AG10803 (cell line): ENCODE results near the gene SLC17A2.

Experiments
- DNase-seq: peaks from one replicate; pipeline ENCODE4 v3.0.0; 2010; ENCODE audit warnings: low read depth
- H3K4me3 ChIP-seq: 2 replicates; pipeline ENCODE4 v1.5.1; 2011; ENCODE audit warnings: mild to moderate bottlenecking, low read length, control low read depth
- TF ChIP-seq, protein P1 (sequence below): conservative IDR thresholded peaks from 2 replicates; pipeline ENCODE4 v1.5.1; 2011; ENCODE audit warnings: mild to moderate bottlenecking, low read length, control low read depth, inconsistent platforms

The SLC17A2 gene

DNA sequence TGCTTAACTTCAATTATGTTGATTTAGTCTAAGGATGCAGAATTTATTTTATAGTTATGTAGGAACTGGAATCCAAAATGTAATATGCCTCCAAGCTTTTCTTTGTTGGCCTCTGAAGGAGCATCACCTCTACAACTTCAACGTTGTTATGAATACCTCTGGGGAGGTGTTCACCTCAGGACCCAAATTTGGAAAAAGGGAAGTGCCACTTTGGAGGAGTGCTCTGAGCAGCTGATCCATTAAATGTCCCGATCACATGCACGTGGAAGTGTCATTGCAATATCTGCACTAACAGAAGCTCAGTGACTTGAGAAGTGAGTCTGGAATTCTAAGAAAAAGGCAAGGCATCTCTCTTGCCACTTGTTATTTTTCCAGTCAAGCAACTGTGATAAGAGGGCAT is 34.2 kb downstream of the SLC17A2 start:
- no peak overlapping the region for H3K4me3 ChIP-seq
- DNase-seq = no peak
- TF ChIP-seq, protein P1, sequence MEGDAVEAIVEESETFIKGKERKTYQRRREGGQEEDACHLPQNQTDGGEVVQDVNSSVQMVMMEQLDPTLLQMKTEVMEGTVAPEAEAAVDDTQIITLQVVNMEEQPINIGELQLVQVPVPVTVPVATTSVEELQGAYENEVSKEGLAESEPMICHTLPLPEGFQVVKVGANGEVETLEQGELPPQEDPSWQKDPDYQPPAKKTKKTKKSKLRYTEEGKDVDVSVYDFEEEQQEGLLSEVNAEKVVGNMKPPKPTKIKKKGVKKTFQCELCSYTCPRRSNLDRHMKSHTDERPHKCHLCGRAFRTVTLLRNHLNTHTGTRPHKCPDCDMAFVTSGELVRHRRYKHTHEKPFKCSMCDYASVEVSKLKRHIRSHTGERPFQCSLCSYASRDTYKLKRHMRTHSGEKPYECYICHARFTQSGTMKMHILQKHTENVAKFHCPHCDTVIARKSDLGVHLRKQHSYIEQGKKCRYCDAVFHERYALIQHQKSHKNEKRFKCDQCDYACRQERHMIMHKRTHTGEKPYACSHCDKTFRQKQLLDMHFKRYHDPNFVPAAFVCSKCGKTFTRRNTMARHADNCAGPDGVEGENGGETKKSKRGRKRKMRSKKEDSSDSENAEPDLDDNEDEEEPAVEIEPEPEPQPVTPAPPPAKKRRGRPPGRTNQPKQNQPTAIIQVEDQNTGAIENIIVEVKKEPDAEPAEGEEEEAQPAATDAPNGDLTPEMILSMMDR = no peak

DNA sequence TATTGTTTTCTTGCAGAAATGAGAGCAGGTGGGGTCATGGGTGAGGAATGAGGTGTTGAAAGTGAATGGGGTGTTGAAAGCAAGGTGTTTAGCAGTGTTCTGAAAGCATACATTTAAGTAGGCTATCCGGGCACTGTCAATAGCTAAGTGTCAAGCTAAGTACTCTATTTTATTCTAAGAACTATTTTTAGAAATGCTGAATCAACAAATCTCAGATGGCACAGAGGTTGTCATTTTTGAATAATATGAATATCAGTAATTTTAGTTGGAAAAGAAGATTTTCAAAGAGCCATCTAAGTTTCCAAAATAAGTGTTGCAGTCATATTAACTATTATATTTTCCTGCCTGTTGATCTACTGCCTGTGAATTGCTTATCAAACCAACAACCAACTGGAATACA is 34.7 kb downstream of the SLC17A2 start:
- no peak overlapping the region for H3K4me3 ChIP-seq
- no peak for DNase-seq
- TF ChIP-seq, protein P1 = no peak

DNA sequence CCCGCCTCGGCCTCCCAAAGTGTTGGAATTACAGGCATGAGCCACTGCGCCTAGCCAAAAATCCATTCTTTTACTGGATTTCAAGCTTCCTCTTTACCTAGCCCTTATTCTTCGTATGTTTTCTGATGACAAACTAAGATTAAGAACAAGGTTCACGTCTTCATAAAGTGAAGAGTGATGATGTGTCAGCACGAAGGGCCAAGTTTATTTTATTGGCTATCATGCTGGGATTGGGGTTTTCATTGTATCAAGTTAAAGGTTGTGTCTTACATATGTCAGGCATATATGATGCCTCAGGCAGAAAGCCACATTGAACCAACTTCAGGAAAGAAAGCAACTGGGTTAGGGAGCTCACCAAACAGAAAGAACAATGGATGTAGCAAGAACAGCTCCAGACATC is 36.7 kb downstream of the SLC17A2 start:
- no peak for DNase-seq
- TF ChIP-seq, protein P1 = no peak
- H3K4me3 ChIP-seq = no peak overlapping the region

DNA sequence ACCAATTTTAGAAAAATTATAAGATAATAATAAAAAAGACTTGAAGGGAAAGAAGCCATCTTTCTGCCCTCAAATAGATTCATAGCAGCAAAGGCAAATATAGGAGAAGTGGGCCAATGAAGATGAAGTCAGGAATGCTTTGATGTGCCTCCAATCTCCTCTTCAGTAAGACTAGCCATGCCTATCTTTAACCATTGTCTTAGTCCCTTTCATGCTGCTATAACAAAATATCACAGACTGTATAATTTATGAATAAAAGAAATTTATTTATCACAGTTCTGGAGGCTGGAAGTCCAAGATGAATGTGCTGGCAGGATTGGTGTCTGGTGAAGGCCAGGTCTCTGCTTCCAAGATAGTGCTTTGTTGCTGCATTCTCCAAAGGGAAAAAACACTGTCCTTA is 37.6 kb downstream of the SLC17A2 start:
- no peak for DNase-seq
- H3K4me3 ChIP-seq = no peak overlapping the region
- TF ChIP-seq, protein P1 = no peak

DNA sequence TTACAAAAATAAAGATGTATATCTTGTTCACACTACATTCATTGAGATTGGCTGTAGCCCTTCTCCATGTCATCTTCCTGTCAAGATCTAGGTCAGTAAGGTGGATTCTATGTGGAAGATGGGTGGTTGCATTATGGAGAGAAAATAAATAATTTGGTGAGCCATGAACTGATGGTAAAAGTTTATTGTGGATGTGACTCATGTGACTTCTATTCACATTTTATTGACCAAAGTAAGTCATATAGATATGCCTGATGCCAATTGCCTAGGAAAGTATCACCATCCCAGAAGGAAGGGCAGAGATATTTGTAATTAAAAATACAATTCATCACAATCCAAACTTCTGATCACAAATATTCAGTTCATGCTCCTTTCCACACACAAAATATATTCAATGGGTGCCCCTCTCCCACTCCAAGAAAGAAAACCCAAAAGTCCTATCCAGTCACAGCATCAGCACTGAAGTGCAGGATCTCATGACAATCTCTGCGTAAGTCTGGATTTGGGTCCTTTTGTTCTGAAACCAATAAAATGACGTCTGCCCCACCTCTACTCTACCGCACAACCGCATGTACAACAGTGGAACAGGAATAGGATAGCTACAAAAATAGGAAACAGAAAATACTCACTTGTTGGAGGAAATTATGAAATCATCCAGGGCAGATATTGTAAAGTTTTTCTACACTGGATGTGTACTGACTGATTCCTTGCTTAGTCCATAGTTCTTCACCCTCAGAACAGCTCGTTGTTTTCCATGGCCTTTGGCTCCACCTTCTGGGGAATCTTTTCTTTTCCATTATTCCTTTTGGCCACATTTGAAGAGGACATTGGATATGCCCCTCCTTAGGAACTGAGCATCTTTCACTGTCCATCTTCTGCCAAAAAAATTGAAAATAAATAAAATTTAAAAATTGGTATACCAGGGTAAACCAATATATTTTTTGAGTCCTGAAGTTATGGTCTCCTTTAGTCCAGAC is 40.3 kb downstream of the SLC17A2 start:
- H3K4me3 ChIP-seq = no peak overlapping the region
- peak; percentile 32 for DNase-seq
- TF ChIP-seq, protein P1 = peak; percentile 57

DNA sequence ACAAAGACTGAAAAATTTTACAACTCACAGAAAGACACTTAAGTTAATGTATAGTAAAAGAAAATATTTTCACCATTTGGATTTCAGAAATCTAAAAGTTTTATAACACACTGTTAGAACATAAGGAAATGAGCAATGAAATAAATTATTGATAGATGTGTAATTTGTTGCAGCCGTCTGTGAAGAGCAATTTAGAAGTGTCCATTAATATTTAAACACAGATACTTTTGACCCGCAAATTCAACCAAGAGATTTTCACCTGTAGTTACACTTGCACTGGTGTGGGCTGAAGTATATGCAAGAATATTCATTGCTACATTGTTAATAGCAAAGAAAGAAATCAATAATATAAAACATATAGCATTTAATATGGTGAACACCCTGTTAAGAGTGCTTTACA is 41.9 kb downstream of the SLC17A2 start:
- no peak overlapping the region for H3K4me3 ChIP-seq
- TF ChIP-seq, protein P1 = no peak
- DNase-seq = no peak

DNA sequence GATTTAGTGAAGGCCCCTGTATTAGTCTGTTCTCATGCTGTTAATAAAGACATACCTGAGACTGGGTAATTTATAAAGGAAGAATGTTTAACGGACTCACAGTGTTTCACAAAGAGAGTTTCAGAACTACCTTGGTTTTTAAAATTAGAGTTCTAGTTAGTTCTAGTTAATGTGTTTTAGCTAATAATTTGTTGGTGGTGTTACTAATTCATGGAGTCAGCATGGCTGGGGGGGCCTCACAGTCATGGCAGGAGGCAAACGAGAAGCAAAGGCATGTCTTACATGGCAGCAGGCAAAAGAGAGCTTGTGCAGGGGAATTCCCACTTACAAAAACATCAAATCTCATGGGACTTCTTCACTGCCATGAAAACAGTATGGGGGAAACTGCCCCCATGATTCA is 44.4 kb downstream of the SLC17A2 start:
- TF ChIP-seq, protein P1 = no peak
- DNase-seq = no peak
- no peak overlapping the region for H3K4me3 ChIP-seq
